GM19372 (cell line): ENCODE results near the gene TSPEAR.

ENCODE experiments used
- ATAC-seq: cut with Tn5 transposase; IDR thresholded peaks from one replicate; pipeline ENCODE4 v1.9.1; 2021; ENCODE audit warnings: mild to moderate bottlenecking, low read depth, moderate library complexity; ENCODE audit not compliant: unreplicated experiment

TSPEAR gene

DNA sequence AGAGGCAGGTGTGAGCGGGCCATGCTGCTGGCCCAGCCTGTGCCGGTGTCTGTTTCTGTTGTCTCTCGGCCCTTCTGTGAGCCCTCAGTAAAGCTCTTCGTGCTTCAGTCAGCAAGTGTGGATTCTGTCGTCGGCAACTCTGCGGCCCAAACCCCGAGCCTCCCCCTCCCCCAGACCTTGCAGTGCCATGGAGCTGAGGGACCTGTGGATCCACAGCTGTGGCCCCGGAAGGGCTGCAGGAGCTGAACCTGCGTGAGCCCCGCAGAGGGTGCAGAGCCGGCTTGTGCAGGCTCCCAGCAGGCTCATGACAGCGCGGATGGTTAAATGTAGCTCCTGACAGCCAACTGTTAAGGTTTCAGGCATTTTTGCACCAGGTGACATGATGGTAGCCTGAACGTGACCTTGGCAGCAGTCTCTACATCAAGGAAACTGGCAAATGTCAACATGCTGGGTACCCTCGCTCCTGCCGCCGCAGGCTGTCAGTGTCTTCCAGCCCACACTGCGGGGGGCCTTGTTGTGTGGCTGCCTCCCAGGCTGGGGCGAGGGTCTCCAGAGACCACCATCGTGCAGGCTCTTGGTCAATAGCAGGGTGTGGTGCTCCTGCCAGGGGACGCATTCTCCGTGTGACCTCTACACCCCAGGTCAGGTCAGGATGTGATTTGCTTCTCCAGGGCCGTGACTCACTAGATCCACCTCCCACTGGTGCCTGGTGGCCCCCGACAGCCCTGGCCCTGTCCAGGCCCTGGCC lies 249.1 kb downstream of the TSPEAR start:
- no peak for ATAC-seq

- no peak for ATAC-seq
Observed at GRCh38 chr21:44461464-44462001, 249.8 kb downstream of the TSPEAR start.

GRCh38 chr21:44461005-44461404 lies 250.4 kb downstream of the TSPEAR start:
- ATAC-seq: no peak

- ATAC-seq: no peak
Observed at GRCh38 chr21:44460441-44460755, 251.0 kb downstream of the TSPEAR start.

DNA sequence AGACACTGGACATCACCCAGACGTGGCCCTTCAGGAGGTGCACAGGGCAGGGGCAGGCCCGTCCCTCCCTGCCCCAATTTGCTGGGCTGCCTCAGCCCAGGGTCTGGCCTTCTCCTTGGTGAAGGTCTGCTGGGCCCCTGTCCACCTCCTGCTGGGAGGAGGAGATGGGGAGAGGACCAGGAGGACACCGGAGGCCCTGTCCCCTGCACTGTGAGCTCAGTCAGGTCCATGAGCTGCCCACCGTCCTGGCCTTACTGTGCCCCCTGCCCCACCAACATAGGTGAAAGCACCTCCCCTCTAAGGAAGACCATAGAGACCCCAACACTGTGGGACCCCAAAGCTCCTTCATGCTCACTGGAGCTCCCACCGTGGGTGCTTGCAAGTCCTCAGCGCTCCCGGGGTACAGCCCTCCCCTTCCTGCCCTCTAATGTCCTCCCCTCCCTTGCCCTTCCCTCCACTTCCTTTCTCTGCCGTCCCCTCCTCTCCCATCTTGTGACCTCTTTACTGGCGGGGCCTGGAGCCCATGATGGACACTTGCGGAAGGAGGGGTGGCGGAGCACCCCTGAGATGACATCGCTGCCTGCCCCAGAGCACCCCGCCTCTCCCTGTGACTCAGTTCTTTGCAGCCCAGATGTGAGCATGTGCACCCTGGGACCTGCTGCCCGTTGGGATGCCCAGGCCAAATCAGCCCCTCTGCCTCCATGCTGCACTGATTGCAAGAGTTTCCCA lies 251.5 kb downstream of the TSPEAR start:
- ATAC-seq: no peak

DNA sequence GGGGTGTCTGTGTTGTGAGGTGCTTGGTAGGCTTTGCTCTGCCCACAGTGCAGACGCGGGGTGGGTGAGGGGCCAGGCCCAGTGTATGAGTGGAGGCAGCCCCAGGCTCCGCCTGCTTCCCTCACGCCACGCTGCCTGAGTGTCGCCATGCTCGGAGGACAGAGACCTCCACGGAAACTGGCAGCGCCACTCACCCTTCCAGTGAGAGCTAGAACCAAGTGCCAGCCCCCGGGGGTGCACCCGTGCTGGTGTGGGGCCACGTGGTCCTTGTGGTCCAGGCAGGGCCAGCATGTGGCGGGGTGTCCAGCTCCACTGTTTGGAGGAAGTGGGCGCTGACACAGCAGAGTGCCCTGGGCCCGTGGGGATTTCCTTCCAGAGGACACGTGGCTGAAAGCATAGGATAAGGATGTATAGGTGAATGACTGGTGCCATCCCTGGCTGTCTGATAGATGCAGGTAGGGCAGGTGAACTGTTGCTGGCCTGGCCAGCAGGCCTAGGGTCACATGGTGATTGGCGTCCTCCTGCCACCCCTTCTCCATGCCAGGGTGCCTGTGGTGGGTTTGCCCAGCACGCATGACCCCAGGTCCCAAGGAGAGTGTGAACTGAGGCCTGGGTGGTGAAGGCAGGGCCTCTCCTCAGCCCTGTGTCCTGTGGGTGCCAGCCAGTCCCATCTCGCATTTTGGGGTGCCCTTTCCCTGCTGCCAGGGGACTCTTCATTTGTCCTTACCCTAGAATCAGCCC lies 252.2 kb downstream of the TSPEAR start:
- no peak for ATAC-seq

DNA sequence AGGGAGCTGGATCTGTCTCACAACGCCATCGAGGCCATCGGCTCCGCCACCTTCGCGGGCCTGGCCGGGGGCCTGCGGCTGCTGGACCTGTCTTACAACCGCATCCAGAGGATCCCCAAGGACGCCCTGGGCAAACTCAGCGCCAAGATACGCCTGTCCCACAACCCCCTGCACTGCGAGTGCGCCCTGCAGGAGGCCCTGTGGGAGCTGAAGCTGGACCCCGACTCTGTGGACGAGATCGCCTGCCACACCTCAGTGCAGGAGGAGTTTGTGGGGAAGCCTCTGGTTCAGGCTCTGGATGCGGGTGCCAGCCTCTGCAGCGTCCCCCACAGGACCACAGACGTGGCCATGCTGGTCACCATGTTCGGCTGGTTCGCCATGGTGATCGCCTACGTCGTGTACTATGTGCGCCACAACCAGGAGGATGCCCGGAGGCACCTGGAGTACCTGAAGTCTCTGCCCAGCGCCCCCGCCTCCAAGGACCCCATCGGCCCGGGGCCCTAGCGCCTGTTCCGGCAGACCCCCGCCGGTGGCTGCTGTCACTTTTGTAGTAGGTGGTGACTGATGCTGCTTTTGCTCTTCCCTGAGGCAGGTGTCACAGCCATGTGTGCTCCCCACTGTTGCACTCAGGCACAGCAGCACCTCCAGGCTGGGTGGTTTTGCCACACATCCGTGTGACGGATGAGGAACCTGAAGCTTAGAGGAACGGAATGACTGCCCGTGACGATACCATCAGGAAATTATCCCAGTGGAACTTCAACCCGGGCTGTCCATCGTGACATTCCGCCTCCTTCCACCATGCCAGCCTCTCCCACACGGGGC lies 254.2 kb downstream of the TSPEAR start:
- ATAC-seq: no peak

DNA sequence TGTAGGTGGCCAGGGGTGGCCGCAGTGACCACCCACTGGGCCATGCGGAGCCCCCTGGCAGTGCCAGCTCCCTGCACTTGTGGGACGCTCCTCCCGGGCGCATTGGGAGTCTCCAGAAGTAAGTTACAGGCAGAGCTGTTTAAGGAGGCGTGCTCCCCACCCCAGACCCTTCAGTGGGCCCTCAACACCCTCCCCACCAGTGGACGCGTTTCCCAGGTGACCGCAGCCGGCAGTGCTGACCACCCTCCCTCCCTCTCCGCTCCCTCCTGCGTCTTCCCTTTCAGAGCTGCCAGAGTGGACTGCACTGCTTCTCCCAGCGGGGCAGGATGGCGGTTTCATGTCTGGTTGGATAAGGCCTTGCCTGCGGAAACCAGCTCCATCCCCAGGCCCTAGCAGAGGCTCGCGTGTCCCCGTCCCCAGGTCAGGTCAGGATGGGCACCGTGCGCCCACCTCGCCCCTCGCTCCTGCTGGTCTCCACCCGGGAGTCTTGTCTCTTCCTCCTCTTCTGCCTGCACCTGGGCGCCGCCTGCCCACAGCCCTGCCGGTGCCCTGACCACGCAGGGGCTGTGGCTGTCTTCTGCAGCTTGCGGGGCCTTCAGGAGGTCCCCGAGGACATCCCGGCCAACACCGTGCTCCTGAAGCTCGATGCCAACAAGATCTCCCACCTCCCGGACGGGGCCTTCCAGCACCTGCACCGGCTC lies 255.0 kb downstream of the TSPEAR start:
- no peak for ATAC-seq

DNA sequence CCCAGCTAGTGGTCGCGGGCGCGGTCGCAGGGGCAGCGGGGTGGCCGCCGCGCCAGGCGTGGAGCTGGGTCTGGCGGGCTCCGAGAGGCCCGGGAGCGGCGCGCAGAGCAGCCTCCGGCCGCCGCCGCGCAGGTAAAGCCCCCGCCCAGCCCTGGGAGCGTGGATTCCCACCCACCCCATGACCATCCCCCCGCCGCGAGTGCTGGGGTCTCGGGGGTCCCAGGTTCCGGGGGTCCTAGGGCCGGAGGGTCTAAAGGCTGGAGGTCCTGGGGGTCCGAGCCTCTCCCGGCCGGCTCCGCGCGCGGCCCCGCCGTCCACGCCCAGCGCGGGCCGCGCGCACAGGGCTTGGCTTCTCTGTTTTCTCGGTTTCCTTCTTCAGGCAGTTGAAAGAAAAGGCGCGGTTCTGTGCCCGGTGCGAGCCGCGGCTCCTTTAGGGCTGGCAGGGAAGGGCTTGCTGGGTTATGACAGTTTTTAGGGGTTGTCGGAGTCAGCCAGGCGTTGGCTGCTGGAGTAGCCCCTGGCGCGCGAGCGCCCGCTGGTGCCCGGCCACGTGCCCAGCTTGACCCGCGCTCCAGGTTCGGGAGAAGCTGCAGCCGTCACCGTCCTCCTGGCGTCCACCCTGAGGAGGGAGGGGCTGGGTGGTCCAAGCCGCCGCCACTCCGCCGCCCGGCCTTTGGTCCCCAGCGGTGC lies 255.7 kb downstream of the TSPEAR start:
- no peak for ATAC-seq

DNA sequence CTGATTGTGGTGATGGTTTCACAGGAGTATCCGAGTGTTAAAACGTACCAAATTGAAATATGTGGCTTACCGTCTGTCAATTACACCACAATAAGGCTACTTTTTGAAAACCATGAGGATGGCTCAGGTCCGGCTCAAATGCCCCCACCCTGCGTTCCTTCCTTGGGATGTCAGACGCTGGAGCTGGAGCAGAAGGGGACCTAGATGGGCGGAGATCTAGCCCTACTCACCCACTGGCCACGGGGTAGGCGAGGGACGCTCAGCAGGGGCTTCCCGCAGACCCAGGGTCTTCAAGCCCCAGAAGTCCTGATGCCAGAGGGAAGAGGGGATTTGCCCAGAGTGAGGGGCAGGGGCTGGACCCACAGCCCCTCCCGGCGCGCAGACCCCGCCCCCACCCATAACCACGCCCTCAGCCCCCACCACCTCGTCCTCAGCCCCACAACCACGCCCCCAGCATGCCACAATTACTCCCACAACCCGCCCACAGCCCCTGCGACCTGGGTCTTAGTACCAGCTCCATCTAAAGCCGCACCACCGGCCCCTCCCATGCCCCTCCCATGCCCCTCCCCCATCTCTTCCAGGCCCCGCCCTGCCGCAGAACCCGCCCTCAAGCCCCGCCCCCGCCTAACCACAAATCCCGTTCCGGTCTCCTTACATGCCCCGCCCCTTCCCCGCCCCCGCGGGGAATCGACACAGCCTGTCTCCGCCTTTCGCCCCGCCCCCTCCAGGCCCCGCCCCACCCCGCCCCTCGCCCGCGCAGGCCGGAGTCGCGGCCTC lies 256.4 kb downstream of the TSPEAR start, which contains the start of gene LRRC3:
Gene LRRC3, plus strand, starts transcription at position 764 of the 777 bp plus-strand sequence. CDS start 1,135 bp downstream, outside the sequence.
- ATAC-seq: no peak

DNA sequence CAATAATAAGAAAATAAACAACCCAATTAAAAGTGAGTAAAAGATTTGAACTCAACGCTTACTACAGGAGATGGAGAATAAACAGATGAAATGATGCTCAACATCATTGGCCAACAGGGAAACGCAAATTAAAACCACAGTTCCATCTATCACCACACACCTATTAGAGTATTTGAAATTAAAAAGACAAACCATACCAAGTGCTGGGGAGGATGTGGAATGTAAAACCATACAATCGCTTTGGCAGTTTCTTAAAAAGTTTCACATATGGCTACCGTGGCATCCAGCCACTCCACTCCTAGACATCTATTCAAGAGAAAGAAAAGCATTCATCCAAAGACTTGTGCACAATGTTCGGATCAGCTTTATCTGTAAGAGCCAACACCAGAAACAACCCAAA lies 257.3 kb downstream of the TSPEAR start:
- ATAC-seq: no peak

- ATAC-seq: no peak
Observed at GRCh38 chr21:44453120-44453519, 258.3 kb downstream of the TSPEAR start.

GRCh38 chr21:44450999-44451398 lies 260.4 kb downstream of the TSPEAR start:
- no peak for ATAC-seq

DNA sequence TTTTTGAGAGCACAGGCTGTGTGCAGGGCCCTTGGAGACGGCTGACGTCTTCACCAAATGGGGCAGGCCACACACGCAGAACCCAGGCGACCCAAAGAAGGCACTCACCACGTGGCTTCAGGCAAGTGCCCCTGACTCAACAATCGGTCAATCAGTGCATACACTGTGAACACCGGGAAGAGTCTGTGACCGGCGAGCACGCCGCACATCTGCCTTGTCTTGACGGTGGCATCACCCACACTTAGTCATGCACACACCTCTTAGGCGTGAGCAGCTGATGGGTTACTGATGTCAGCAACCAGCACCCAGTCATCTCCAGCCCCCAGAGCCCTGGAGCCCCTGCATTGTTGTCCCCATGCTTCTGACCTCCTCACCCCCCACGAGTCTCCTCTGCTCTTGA lies 261.0 kb downstream of the TSPEAR start:
- ATAC-seq: no peak

DNA sequence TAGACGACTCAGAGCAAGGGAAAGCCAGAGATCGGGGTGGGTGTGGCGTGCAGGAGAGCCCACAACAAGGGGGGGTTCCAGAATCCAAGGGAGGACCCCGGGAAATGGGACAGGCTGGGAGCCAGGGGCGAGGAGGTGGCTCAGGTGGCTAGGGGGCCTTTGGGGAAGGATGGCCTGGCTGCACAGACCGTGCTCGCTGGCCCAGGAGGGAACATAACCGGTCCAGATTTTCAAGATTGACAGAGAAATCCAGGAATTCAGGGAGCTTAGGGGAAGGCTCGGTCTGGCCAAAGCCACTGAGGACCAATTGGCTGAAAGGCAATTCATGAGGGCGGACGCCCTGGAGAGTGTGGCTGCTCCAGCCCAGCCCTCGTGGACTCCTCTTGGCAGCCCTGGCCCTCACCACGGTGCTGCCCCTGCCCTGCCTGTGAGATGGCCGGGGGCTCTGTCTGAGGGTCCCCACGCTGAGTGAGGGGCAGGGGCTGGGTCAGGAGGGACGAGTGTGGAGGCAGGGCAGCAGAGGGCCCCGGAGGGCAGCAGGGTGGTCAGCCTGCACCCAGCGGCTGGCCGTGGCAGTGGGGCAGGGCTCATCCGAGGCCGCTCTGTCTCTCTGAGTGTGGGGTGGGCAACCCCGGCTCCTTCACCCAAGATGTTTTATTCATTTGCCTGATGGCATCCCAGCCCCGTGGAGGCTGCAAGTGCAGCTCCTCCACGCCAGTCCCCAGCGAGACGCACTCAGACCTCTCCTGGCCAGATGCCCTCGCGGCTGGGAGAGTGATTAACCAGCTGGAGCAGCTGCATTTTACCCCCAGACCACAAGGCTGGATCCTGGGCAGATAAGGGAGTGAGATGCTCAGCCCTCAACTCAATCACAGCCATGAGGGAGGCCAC lies 261.7 kb downstream of the TSPEAR start:
- no peak for ATAC-seq

GRCh38 chr21:44448651-44449131 lies 262.7 kb downstream of the TSPEAR start:
- no peak for ATAC-seq
